K562 (cell line): ENCODE results near the gene SLC36A1. TPM values are rescaled to one million over a fixed set of nuclear protein-coding genes. Genes with fewer than 3 reads are reported as not detected.
A peak's percentile ranks its signal among the peaks of the same experiment; 100 is the strongest.

Source experiments
- ARHGAP35 ChIP-seq: fragments of 450-650 bp; IDR thresholded peaks from 2 replicates; pipeline ENCODE4 v1.6.1; 2018; ENCODE audit not compliant: partially characterized antibody
- CC2D1A ChIP-seq: fragments of 450-650 bp; IDR thresholded peaks from 2 replicates; pipeline ENCODE4 v1.6.1; 2017; ENCODE audit warnings: mild to moderate bottlenecking
- CREB1 ChIP-seq, 2 experiments: sonication (generic) in 1 of 2; formaldehyde crosslinking in 1 of 2; IDR thresholded peaks; 2 replicates each; pipeline versions ENCODE4 v1.6.1 to v1.8.0; 2012 to 2022; ENCODE audit warnings: inconsistent platforms in 1 of 2, mild to moderate bottlenecking in 1 of 2, missing genetic modification reagents in 1 of 2, moderate library complexity in 1 of 2
- FOXK1 ChIP-seq: sonication (generic); formaldehyde crosslinking; IDR thresholded peaks from 2 replicates; pipeline ENCODE4 v1.8.0; 2022; ENCODE audit warnings: missing genetic modification reagents, mild to moderate bottlenecking, borderline replicate concordance
- MEF2D ChIP-seq: conservative IDR thresholded peaks from 2 replicates; pipeline ENCODE4 v1.6.1; 2016; ENCODE audit warnings: low read depth, missing genetic modification characterization, missing compliant biosample characterization
- PRPF4 ChIP-seq: fragments of 200-400 bp; formaldehyde crosslinking; IDR thresholded peaks from one replicate; pipeline ENCODE4 v1.6.1; 2017; ENCODE audit warnings: low read length, low read depth, mild to moderate bottlenecking; ENCODE audit not compliant: insufficient read depth, poor library complexity, severe bottlenecking
- SMC3 ChIP-seq: conservative IDR thresholded peaks from 2 replicates; pipeline ENCODE4 v1.6.1; 2011; ENCODE audit warnings: low read depth, low read length, improper control_type of control experiment; ENCODE audit not compliant: insufficient read depth
- SNIP1 ChIP-seq: fragments of 450-650 bp; IDR thresholded peaks from 2 replicates; pipeline ENCODE4 v1.7.1; 2017; ENCODE audit warnings: low read depth, mild to moderate bottlenecking
- STAT5A ChIP-seq: IDR thresholded peaks from 2 replicates; pipeline ENCODE4 v1.6.1; 2012; ENCODE audit warnings: low read length, inconsistent platforms, borderline replicate concordance
- SUPT5H ChIP-seq: fragments of 450-650 bp; IDR thresholded peaks from 2 replicates; pipeline ENCODE4 v1.6.1; 2016
- TARDBP ChIP-seq: fragments of 450-650 bp; IDR thresholded peaks from 2 replicates; pipeline ENCODE4 v1.6.1; 2016
- TEAD1 ChIP-seq, 2 experiments: fragments of 450-650 bp in 1 of 2; sonication (generic) in 1 of 2; formaldehyde crosslinking; IDR thresholded peaks; 2 replicates each; pipeline versions ENCODE4 v1.4.0 to v1.8.0; 2020 to 2022; ENCODE audit warnings: mild to moderate bottlenecking in 2 of 2, missing genetic modification reagents in 1 of 2
- ZBTB8A ChIP-seq: fragments of 450-650 bp; IDR thresholded peaks from 2 replicates; pipeline ENCODE4 v1.6.1; 2018; ENCODE audit warnings: mild to moderate bottlenecking, moderate library complexity; ENCODE audit not compliant: partially characterized antibody
- ZKSCAN8 ChIP-seq: fragments of 200-800 bp; sonication (Bioruptor generic); IDR thresholded peaks from 2 replicates; pipeline ENCODE4 v1.6.1; 2016; ENCODE audit warnings: missing genetic modification characterization, missing compliant biosample characterization
- ZNF121 ChIP-seq: sonication (generic); formaldehyde crosslinking; conservative IDR thresholded peaks from 2 replicates; pipeline ENCODE4 v1.8.0; 2022; ENCODE audit warnings: missing genetic modification reagents
- ZNF778 ChIP-seq: fragments of 450-650 bp; formaldehyde crosslinking; IDR thresholded peaks from 2 replicates; pipeline ENCODE4 v1.4.0; 2020; ENCODE audit warnings: mild to moderate bottlenecking, moderate library complexity
- polyA plus RNA-seq, 8 experiments: library from polyadenylated mRNA; depleted of rRNA in 4 of 8; stranded (reverse) in 5 of 8; unstranded in 3 of 8; fragments of >200 nt; fragmentation: Nextera tagmentation in 2 of 8; fragmentation: Illumina TruSeq in 1 of 8; extraction: Ambion mirVana in 2 of 8; extraction: Trizol in 1 of 8; gene quantifications; 2 replicates each; pipeline versions ENCODE4 v1.2.1 to v1.2.3, GENCODE V29; 2011 to 2014; ENCODE audit warnings: inconsistent platforms in 1 of 8, missing spikeins in 1 of 8
- total RNA-seq, 7 experiments: library from RNA; depleted of rRNA in 6 of 7; stranded (reverse); fragments of >200 nt in 6 of 7; fragmentation: Illumina TruSeq in 2 of 7; extraction: Trizol in 2 of 7; gene quantifications; 2 replicates each; pipeline versions ENCODE4 v1.2.1 to v1.2.3, GENCODE V29; 2011 to 2021; ENCODE audit warnings: low replicate concordance in 1 of 7
- TF ChIP-seq, protein P1 (sequence below): fragments of 250-450 bp; sonication (Bioruptor Pico); IDR thresholded peaks from 2 replicates; pipeline ENCODE4 v1.4.0; 2020; ENCODE audit warnings: mild to moderate bottlenecking, moderate library complexity, borderline replicate concordance
- TF ChIP-seq, protein P2 (sequence below): fragments of 450-650 bp; IDR thresholded peaks from 2 replicates; pipeline ENCODE4 v1.6.1; 2014; ENCODE audit warnings: low read depth, mild to moderate bottlenecking, moderate library complexity, borderline replicate concordance
- TF ChIP-seq, protein P3 (sequence below): sonication (generic); formaldehyde crosslinking; IDR thresholded peaks from 2 replicates; pipeline ENCODE4 v1.8.1; 2023; ENCODE audit warnings: mild to moderate bottlenecking, missing genetic modification reagents
- TF ChIP-seq, protein P4 (sequence below): sonication (generic); formaldehyde crosslinking; IDR thresholded peaks from 2 replicates; pipeline ENCODE4 v1.9.0; 2022; ENCODE audit warnings: mild to moderate bottlenecking, missing genetic modification reagents

The SLC36A1 gene
- total and polyA plus RNA-seq, 9 of the 15 experiments (the other 6 are each of a cell fraction or from before 2014, with no cell fraction given) = 1.6 to 8.4 (median 4.6) TPM

DNA sequence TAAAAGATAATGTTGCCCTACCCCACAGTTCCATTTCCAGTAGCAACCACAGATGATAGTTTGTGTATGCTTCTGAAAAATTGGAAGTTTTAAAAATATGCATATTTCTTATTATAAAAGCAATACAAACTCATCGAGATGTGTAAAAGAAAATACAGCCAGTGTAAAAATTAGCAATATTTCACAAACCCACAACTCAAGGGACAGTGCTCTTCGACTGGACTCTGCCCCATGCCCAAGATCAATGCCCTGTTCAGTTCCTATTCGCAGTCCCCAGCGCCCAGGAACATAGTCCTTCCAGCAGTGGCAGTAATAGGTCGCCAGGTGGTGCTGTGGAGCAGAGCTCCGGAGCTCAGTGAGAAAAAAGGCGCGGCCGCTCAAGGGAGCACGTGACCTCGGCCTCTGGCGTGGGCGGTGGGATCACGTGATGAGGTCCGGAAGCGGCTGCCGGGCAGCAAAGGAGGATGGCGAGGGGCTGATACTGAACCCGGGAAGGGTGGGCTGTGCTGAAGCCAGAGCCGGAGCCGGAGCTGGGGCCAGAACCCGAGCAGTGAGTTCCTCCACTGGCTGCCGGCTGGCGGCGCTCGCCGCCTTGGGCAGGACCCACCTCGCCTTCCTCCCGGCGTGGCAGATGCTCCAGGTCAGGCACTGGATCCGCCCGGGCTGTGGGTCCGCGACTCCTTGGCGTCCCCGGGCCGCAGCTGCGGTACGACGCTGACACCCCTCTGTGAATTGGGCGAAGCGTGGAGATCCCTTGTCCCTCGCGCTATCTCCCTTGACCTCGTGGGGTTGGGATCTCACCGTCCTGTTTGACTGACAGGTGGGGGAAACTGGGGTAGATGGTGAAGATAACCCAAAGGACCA is at the start of gene SLC36A1 (continued):
- TF ChIP-seq, protein P1, sequence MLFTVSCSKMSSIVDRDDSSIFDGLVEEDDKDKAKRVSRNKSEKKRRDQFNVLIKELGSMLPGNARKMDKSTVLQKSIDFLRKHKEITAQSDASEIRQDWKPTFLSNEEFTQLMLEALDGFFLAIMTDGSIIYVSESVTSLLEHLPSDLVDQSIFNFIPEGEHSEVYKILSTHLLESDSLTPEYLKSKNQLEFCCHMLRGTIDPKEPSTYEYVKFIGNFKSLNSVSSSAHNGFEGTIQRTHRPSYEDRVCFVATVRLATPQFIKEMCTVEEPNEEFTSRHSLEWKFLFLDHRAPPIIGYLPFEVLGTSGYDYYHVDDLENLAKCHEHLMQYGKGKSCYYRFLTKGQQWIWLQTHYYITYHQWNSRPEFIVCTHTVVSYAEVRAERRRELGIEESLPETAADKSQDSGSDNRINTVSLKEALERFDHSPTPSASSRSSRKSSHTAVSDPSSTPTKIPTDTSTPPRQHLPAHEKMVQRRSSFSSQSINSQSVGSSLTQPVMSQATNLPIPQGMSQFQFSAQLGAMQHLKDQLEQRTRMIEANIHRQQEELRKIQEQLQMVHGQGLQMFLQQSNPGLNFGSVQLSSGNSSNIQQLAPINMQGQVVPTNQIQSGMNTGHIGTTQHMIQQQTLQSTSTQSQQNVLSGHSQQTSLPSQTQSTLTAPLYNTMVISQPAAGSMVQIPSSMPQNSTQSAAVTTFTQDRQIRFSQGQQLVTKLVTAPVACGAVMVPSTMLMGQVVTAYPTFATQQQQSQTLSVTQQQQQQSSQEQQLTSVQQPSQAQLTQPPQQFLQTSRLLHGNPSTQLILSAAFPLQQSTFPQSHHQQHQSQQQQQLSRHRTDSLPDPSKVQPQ (CRISPR knock-in tag) = 0 out of 2 replicates have a peak, but pooled peaks have one; percentile 41
- TF ChIP-seq ZNF121 (CRISPR knock-in tag) = no peak
- peak; percentile 51; the same call in 1 of the 2 replicates for TF ChIP-seq TARDBP
- TF ChIP-seq SMC3 = peak; percentile 97
- no peak for TF ChIP-seq FOXK1 (CRISPR knock-in tag)
- peak; percentile 82 for TF ChIP-seq CC2D1A
- TF ChIP-seq CREB1 (IDR thresholded peaks at IDR 0.05) = no peak; the same call in 1 of the 2 replicates
- TF ChIP-seq CREB1 (CRISPR knock-in tag; IDR thresholded peaks at IDR 0.05) = peak; percentile 37; the same call in 1 of the 2 replicates
- TF ChIP-seq, protein P2, sequence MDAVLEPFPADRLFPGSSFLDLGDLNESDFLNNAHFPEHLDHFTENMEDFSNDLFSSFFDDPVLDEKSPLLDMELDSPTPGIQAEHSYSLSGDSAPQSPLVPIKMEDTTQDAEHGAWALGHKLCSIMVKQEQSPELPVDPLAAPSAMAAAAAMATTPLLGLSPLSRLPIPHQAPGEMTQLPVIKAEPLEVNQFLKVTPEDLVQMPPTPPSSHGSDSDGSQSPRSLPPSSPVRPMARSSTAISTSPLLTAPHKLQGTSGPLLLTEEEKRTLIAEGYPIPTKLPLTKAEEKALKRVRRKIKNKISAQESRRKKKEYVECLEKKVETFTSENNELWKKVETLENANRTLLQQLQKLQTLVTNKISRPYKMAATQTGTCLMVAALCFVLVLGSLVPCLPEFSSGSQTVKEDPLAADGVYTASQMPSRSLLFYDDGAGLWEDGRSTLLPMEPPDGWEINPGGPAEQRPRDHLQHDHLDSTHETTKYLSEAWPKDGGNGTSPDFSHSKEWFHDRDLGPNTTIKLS = 0 out of 2 replicates have a peak, but pooled peaks have one; percentile 44
- TF ChIP-seq, protein P3, sequence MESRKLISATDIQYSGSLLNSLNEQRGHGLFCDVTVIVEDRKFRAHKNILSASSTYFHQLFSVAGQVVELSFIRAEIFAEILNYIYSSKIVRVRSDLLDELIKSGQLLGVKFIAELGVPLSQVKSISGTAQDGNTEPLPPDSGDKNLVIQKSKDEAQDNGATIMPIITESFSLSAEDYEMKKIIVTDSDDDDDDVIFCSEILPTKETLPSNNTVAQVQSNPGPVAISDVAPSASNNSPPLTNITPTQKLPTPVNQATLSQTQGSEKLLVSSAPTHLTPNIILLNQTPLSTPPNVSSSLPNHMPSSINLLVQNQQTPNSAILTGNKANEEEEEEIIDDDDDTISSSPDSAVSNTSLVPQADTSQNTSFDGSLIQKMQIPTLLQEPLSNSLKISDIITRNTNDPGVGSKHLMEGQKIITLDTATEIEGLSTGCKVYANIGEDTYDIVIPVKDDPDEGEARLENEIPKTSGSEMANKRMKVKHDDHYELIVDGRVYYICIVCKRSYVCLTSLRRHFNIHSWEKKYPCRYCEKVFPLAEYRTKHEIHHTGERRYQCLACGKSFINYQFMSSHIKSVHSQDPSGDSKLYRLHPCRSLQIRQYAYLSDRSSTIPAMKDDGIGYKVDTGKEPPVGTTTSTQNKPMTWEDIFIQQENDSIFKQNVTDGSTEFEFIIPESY = no peak
- TF ChIP-seq ZNF778 (CRISPR knock-in tag) = no peak
- TF ChIP-seq SUPT5H = peak; percentile 60; the same call in 1 of the 2 replicates
- TF ChIP-seq STAT5A = no peak
- TF ChIP-seq ZBTB8A = no peak
- no peak for TF ChIP-seq MEF2D (tag)
- no peak for TF ChIP-seq ARHGAP35
- TF ChIP-seq TEAD1 (CRISPR knock-in tag; IDR thresholded peaks at IDR 0.05) = peak in 1 of 2 experiments; percentile 68; a peak in 1 of 4 replicates
- TF ChIP-seq, protein P4, sequence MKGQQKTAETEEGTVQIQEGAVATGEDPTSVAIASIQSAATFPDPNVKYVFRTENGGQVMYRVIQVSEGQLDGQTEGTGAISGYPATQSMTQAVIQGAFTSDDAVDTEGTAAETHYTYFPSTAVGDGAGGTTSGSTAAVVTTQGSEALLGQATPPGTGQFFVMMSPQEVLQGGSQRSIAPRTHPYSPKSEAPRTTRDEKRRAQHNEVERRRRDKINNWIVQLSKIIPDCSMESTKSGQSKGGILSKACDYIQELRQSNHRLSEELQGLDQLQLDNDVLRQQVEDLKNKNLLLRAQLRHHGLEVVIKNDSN (CRISPR knock-in tag) = peak; percentile 99
- no peak for TF ChIP-seq PRPF4
- TF ChIP-seq ZKSCAN8 (CRISPR knock-in tag) = no peak
- TF ChIP-seq SNIP1 = no peak
